ENCODE data around the gene HPD. TPM values are rescaled to one million over a fixed set of nuclear protein-coding genes. Genes with fewer than 3 reads are reported as not detected.
A peak's percentile ranks its signal among the peaks of the same experiment; 100 is the strongest.

HPD gene
- total RNA-seq, 4 donors from 2014 or later = 2.0 to 5.0 (median 2.0) TPM; not detected in 1

DNA sequence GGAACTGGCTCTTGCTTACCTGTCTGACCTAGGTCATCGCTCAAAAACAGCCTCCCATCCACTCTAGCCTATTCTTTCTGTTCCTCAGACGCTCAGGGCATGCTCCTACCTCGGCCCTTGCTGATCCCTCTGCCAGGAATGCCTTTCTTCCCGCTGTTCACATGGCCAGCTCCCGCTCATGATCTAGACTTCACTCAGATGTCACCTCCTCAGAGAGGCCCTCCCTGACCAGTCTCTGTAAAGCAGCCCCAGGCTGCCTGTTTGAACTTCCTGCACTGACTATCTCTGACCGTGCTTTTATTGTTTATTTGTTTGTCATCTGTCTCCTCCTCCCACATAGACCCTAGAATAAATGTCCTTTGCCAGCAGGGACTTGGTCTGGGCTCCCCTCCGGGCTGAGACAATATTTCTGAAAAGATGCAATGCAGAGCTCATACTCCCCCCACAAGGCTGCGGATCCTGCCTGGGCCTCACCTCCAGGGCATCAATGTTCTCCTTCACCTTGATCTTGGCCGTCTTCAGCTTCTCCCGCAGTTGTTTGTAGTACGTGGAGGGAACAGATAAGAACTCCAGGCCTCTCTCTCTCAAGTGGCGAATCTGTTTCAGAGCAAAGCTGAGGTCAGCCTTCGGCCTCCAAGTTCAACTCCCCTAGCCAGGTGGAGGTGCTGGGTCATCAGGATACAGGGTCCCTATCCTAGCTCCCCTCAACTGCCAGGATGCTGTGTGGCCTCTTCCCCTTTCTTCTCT lies 15.2 kb downstream of the HPD start:
- H3K27me3 ChIP-seq = no peaks in the 10 kb centered on the region
- ATAC-seq (no peak), DNase-seq (no peak)
- TF ChIP-seq, protein P1, sequence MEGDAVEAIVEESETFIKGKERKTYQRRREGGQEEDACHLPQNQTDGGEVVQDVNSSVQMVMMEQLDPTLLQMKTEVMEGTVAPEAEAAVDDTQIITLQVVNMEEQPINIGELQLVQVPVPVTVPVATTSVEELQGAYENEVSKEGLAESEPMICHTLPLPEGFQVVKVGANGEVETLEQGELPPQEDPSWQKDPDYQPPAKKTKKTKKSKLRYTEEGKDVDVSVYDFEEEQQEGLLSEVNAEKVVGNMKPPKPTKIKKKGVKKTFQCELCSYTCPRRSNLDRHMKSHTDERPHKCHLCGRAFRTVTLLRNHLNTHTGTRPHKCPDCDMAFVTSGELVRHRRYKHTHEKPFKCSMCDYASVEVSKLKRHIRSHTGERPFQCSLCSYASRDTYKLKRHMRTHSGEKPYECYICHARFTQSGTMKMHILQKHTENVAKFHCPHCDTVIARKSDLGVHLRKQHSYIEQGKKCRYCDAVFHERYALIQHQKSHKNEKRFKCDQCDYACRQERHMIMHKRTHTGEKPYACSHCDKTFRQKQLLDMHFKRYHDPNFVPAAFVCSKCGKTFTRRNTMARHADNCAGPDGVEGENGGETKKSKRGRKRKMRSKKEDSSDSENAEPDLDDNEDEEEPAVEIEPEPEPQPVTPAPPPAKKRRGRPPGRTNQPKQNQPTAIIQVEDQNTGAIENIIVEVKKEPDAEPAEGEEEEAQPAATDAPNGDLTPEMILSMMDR (IDR thresholded peaks at IDR 0.05 in 4 of 5, conservative IDR thresholded peaks at IDR 0.05 in 1 of 5) = no peak
- TF ChIP-seq POLR2A (IDR thresholded peaks at IDR 0.05) = no peak
- H3K4me3 ChIP-seq = no peak overlapping the region
- H3K9me3 ChIP-seq = no peaks in the 10 kb centered on the region
- H3K27ac ChIP-seq = no peak overlapping the region
- in situ Hi-C loops (cut with MboI; ENCODE audit: low sequenced_read_pairs in 4 of 4) (no loop called here), intact Hi-C loops (cut with DNase I; ENCODE audit: low total_unique reads) (no loop called here)
- H3K4me1 ChIP-seq = peaks cover 8 to 12% of the 10 kb centered on the region in 2 donors
- no peaks in the 10 kb centered on the region for H3K36me3 ChIP-seq

DNA sequence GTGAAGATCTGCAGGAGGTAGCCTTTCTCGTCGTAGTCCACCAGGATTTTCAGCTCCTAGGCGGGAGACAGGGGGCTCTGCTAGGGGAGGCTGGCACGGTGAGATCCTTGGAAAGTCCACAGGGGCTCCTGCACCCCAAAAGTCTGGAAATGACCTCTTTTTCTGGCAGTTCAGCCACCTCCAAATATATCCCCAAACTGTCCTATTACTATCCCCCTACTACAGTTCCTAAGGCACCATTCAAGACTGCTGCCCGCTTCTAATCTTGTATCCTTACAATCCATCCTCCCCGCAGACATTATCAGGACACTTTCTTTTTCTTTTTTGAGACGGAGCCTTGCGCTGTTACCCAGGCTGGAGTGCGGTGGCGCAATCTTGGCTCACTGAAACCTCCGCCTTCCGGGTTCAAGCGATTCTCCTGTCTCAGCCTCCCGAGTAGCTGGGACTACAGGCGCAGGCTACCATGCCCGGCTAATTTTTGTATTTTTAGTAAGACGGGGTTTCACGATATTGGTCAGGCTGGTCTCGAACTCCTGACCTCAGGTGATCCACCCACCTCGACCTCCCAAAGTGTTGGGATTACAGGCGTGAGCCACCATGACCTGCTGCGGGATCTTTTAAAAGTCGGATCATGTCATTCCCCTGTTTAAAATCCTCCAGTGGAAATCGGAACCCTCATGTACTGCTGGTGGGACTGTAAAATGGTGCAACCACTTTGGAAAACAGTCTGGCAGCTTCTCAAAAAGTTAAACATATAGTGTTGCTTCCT lies 18.5 kb downstream of the HPD start:
- H3K27ac ChIP-seq = peak overlapping the region; percentile 64 to 83 (median 78)
- peaks cover 8 to 12% of the 10 kb centered on the region in 2 donors for H3K4me1 ChIP-seq
- H3K36me3 ChIP-seq = no peaks in the 10 kb centered on the region
- H3K27me3 ChIP-seq = no peaks in the 10 kb centered on the region
- DNase-seq = no peak
- ATAC-seq = peak in 1 of 2 donors; percentile 10
- peak overlapping the region; percentile 66 to 79 (median 71) for H3K4me3 ChIP-seq
- no peaks in the 10 kb centered on the region for H3K9me3 ChIP-seq
- intact Hi-C loops (cut with DNase I; ENCODE audit: low total_unique reads) (loop anchor here (1.0 kb wide), 1 partner anchor 48 kb away; the partner anchor contains the start of gene PSMD9), in situ Hi-C loops (cut with MboI; ENCODE audit: low sequenced_read_pairs in 4 of 4) (no loop called here)
- no peak for TF ChIP-seq POLR2A (IDR thresholded peaks at IDR 0.05)
- TF ChIP-seq, protein P1 (IDR thresholded peaks at IDR 0.05 in 4 of 5, conservative IDR thresholded peaks at IDR 0.05 in 1 of 5) = no peak

- Histone ChIP-seq H3K9me3 (no peaks in the 10 kb centered on the region), H3K4me1 (peaks cover 8 to 12% of the 10 kb centered on the region in 2 donors), H3K27ac (peak overlapping the region; percentile 64 to 83 (median 78)), H3K27me3 (no peaks in the 10 kb centered on the region), H3K36me3 (no peaks in the 10 kb centered on the region), H3K4me3 (peak overlapping the region; percentile 66 to 79 (median 71))
- in situ Hi-C loops (cut with MboI; ENCODE audit: low sequenced_read_pairs in 4 of 4) (no loop called here), intact Hi-C loops (cut with DNase I; ENCODE audit: low total_unique reads) (loop anchor here (1.0 kb wide), 1 partner anchor 49 kb away; the partner anchor contains the start of gene PSMD9)
- peak; percentile 98 for DNase-seq
- peak; percentile 42 to 71 for TF ChIP-seq POLR2A (IDR thresholded peaks at IDR 0.05)
- TF ChIP-seq, protein P1 (IDR thresholded peaks at IDR 0.05 in 4 of 5, conservative IDR thresholded peaks at IDR 0.05 in 1 of 5) = peak; percentile 36 to 64 (median 57)
- peak; percentile 96 to 98 for ATAC-seq
Observed at GRCh38 chr12:121839106-121839992, 19.3 kb downstream of the HPD start.

- H3K27me3 ChIP-seq = no peaks in the 10 kb centered on the region
- no peak for DNase-seq
- H3K4me3 ChIP-seq = no peak overlapping the region
- H3K9me3 ChIP-seq = no peaks in the 10 kb centered on the region
- TF ChIP-seq, protein P1 (IDR thresholded peaks at IDR 0.05 in 4 of 5, conservative IDR thresholded peaks at IDR 0.05 in 1 of 5) = no peak
- no peak for TF ChIP-seq POLR2A (IDR thresholded peaks at IDR 0.05)
- no peaks in the 10 kb centered on the region for H3K36me3 ChIP-seq
- in situ Hi-C loops (cut with MboI; ENCODE audit: low sequenced_read_pairs in 4 of 4) = no loop called here
- intact Hi-C loops (cut with DNase I; ENCODE audit: low total_unique reads) = no loop called here
- no peak for ATAC-seq
- H3K27ac ChIP-seq = no peak overlapping the region
- peaks cover 8 to 12% of the 10 kb centered on the region in 2 donors for H3K4me1 ChIP-seq
Observed at GRCh38 chr12:121838126-121838525, 20.5 kb downstream of the HPD start.
